Cortex of kidney (tissue), 1 donor: Measurements from ENCODE around the gene TMEM86B.
"Not testable (repeated sequence)": the region's sequence is repeated elsewhere in the genome, so short reads cannot be mapped to it uniquely, and the experiment has no call there.

ENCODE experiments used
- DNase-seq: peaks from one replicate; lab custom pipeline; 2025; lab: John Stamatoyannopoulos, UW

The TMEM86B gene

DNA sequence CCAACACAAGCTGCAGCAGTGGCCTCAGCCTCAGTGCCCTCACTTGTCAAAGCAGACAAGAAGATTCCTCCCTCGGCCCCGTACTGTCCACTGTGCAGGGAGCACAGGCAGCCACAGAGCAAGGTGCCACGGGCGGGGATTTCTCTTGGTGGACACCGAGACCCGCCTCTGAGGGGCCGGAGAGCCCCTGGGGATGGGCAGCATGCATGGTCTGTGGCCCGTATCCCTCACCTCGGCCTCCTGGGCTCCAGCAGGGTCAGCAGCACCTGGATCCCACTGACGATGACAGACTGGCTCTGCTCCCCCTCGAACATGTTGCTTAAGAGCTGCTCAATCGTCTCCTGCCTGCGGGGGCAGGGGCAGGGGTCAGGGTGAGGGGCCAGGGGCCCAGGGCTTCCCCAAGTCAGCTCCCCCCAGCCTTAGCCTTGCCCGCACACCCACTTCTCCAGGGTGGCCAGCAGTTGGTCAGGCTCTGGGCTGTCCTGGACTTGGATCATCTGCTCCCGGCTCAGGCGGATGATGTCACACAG is 13.4 kb upstream of the TMEM86B start:
- DNase-seq, result no peak

DNA sequence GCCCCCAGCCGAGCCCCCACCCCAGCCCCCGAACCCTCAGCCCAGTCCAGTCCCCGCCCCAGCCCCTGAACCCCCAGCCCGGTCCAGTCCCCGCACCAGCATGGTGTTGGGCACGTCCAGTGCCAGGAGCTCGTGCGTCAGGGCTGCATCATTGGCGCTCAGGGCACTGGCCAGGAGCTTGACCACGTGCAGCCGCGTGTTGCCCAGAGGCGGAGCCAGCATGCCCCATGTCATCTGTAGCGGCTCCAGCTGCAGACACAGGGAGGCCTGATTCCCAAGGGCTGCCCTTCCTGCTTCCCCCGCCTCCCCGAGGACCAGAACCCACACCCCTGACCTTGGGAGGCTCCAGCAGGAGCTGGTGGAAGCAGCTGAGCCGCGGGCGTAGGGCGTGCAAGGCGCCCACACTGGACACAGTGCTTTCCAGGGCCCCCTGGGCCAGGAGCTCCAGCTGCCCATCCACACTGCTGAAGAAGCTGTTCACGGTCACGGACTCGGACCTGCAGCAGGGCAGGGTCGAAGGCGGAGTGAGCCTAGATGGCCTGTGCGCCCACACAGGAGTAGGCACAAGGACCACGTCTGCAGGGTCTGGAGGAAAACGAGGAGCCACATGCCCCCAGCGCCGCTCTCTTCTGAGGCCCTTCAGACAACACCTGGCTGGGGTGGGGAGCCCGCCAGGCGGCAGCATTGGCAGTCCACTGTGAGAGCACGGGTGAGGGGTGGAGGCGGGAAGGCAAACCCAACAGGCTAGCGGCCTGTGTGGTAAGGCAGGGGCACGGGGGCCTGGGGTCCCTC is 12.8 kb upstream of the TMEM86B start:
- DNase-seq, result no peak

DNA sequence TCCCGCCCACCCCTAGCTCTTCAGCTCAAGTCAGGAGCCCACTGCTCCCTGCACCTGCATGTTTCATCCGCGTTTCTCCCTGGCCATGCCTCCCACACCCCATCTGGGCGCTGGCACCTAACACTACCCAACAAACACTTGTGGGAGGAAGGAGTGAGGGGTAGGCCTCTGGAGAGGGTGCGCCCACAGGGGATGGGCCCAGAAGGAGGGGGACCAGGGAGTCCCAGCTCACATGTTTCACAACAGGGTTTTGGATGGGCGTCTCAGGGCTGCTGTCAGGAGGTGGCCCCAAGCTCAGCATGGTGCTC is 12.1 kb upstream of the TMEM86B start:
- no peak for DNase-seq

- no peak for DNase-seq
Observed at GRCh38 chr19:55239004-55239403, 10.4 kb upstream of the TMEM86B start.

DNA sequence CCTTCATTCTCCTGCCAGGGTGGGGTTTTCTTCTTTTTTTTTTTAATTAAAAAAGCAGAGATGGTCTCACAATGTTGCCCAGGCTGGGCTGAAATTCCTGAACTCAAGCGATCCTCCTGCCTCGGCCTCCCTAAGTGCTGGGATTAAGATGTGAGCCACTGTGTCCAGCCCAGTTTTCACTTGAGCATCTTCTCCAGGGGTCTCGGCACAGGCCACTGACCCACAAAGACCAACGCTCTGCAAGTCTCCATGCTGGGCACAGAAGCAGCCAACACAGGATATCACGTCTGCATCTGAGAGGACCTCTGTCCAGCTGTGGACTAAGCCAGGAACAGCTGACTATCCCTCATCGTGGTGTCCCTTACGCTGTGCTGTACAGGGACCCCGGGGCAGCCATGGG is 9.5 kb upstream of the TMEM86B start:
- DNase-seq, result no peak

DNA sequence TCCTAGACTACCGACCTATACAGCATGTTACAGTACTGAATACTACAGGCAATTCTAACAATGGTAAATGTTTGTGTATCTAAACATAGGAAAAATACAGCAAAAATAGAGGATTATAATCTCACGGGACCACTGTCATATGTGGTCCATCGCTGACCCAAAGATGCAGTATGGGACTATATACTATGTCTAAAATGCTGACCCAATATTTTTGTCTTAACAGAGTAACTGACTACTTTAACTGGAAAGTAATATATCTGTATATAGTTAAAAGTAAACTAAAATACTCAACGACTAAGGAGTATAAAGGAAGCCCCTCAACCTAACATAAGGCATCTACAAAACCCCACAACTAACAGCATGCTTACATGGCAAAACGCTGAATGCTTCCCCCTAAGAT is 4.4 kb upstream of the TMEM86B start:
- no peak for DNase-seq

DNA sequence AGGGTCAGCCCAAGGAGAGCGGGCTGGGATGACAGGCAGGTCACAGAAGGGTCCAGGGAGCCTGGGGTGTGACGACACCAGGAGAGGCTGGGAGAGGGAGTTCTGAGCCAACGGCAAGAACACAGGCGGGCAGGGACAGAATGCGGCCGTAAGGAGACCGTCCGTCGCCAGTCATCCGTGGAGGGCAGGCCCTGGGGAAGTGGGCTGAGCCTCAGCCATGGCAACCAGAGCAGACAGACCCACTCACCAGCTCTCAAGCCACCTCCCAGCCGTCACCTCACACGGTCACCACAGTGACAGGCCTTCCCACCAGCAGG is 3.7 kb upstream of the TMEM86B start:
- no peak for DNase-seq

- no peak for DNase-seq
Observed at GRCh38 chr19:55231391-55232285, 3.1 kb upstream of the TMEM86B start.

GRCh38 chr19:55230780-55231179 is 2.2 kb upstream of the TMEM86B start:
- no peak for DNase-seq

DNA sequence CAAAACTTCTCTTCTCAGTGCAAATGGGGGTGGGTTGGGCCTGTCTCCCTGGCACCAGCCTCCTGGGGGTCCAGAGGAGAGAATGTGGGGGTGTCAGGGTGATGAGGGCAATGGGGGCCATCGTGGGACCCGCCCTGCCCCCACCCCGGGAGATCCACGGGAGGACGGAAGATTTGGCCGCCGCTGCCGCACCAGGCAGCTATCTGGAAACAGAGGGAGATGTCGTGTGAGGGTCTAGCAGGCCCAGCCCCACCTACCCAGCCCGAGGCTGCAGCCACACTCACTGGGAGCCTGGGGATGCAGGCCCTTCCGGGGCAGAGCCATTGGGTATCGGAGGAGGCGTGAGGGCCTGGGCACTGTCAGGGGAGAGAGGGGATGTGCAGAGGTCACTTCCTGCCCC is 1.8 kb upstream of the TMEM86B start:
- DNase-seq, result no peak

- no peak for DNase-seq
Observed at GRCh38 chr19:55229789-55230182, 1.2 kb upstream of the TMEM86B start.

DNA sequence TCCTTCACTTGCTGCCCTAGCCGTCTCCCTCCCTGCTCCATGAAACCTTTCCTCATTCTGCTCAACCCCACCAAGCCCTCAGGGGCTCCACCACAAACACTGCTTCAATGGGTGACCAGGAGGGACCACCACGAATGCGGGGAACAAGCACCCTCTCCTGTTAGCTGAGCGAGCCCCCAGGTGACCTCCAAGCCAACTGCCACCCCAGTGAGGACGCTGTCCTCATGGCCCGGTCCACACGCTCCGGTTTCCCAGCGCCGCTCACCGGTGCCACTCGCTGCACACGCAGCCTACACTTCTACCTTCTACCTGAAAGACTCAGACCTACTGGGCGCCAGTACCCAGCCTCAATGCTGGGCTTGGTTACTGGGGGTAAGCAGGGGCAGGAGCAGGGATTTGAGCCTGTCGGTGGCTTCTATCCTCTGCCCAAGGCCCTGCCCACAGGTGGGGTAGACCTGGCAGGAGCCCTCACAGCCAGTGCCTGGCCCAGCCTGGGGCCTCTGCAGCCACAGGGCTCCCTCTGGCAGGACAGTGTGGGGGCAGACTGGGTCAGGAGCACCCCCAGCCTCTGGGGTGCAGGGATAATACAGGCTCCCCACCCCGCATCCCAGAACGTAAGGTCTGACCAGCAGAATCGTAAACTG is 704 bp upstream of the TMEM86B start:
- DNase-seq, result no peak

- DNase-seq, result no peak
Observed at GRCh38 chr19:55228015-55228391, 560 bp downstream of the TMEM86B start.

DNA sequence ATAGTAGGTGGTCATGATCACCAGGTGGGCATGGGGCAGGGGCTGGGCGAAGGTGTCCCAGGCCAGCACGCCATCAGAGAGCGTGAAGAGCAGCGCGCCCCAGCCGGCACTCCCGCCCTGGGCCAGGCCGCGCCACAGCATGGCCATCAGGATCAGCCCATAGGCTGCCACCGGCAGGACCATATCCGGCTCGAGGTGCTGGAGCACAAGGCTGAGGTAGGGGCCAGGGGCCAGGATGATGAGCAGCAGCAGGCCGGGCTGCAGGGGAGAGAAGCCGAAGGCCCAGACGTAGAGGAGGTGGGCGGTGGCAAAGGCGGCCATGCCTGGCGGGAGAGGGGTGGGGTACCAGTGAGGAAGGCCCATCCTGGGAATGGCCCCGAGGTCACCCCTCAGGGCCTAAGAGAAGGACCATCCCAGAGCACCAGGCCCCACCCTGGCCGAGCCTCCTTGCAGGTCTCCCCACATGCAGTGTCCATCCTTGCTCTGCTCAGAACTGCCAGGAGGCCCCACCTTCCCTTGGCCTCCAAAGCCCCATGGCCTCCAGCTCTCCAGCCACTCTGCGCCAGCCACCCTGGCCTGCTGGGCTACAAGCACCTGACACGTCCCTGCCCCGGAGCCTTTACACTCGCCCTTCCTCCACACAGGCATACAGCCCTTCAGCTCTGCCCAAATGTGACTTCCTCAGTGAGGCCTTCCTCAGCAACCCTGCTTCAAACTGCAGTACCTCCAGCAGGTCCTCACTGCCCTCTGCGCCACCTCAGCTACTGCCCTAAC is 1.1 kb downstream of the TMEM86B start:
- DNase-seq, result no peak

DNA sequence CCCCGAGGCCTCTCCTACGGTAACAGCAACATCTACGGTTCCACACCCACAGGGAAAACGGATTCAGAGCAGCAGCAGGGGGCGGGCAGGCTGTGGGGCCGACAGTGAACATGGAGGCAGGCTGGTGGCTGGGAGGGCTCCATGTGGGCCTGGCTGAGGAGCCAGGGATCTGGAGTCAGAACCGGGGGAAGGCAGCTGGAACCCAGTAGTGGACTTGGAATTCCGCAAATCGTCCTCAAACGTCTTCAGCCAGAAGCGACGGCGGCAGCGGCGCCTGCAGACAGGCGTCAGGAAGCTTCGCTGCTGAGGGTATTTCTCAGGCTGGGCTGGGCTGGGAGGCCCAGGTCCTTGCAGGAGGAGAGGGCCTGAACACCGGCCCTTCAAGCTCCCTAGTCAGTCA is 1.8 kb downstream of the TMEM86B start:
- no peak for DNase-seq

- no peak for DNase-seq
Observed at GRCh38 chr19:55226273-55226672, 2.3 kb downstream of the TMEM86B start.

GRCh38 chr19:55225415-55225958 is 3.1 kb downstream of the TMEM86B start:
- DNase-seq, result no peak

DNA sequence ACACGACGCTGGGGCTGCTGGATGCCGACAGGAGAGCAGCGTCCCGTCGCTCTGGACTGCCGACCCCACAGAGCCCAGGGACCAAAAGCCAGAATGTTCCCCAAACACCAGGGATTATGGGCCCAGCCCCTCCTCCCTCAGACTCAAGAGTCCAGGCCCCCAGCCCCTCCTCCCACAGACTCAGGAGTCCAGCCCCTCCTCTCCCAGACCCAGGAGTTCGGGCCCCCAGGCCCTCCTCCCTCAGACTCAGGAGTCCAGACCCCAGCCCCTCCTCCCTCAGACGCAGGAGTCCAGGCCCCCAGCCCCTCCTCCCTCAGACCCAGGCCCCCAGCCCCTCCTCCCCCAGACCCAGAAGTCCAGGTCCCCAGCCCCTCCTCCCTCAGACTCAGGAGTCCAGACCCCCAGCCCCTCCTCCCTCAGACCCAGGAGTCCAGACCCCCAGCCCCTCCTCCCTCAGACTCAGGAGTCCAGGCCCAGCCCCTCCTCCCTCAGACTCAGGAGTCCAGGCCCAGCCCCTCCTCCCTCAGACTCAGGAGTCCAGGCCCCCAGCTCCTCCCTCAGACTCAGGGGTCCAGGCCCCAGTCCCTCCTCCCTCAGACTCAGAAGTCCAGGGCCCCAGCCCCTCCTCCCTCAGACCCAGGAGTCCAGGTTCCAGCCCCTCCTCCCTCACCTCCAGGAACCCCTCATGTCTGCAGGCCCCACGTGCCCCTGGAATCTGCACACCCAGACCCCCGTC is 3.7 kb downstream of the TMEM86B start:
- not testable (repeated sequence) for DNase-seq

DNA sequence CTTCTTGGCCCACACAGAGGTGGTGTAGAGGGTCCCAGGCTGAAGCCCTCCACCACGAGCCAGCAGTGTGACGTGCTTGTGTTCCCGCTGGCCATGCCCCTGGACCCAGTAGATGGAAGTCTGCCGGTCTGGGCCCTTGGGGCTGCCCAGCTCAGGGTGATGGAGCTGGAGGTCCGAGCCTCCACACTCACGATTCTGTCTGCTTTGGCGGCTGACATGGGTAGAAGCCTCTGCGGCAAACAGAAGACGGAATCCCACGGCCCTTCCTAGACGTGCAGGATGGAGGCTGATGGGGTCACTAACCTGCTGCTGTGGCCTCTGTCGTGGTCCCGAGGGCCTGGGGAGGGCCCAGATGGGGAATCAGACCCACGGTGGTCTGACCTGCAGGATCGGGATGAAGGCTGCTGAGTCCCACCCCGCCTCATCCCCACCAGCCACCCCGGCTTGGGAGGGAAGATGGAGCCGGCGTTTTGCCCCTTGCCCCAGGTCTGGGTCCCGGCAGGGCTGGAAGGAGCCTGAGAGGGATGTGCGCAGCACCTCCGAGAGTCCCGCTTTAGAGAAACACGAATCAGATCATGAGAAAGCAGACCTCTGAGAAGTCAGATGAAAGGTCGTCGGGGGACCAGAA is 4.4 kb downstream of the TMEM86B start:
- DNase-seq, result no peak

- DNase-seq, result no peak
Observed at GRCh38 chr19:55223291-55224037, 5.1 kb downstream of the TMEM86B start.
